Measurements from ENCODE around the gene DPYD. TPM values are rescaled to one million over a fixed set of nuclear protein-coding genes. Genes with fewer than 3 reads are reported as not detected.

The DPYD gene
- total RNA-seq, 1 donor from 2014 or later = 12.8 TPM

- Mint-ChIP-seq H3K9me3 (ENCODE audit: unreplicated experiment) (peaks cover 7% of the 10 kb centered on the region), H3K4me1 (ENCODE audit: low read depth, unreplicated experiment) (peaks cover 2% of the 10 kb centered on the region), H3K36me3 (ENCODE audit: unreplicated experiment) (peaks cover 16% of the 10 kb centered on the region), H3K4me3 (ENCODE audit: unreplicated experiment) (no peak overlapping the region), H3K27ac (ENCODE audit: unreplicated experiment) (no peak overlapping the region), H3K27me3 (ENCODE audit: unreplicated experiment) (peaks cover 5% of the 10 kb centered on the region)
- no peak for TF ChIP-seq CTCF (IDR thresholded peaks at IDR 0.05; ENCODE audit: partially characterized antibody, unreplicated experiment)
- no peak for DNase-seq
Measured at GRCh38 chr1:97461782-97462181, 459.1 kb downstream of the DPYD start.

GRCh38 chr1:97457446-97458089 lies 463.3 kb downstream of the DPYD start:
- no peak for TF ChIP-seq CTCF (IDR thresholded peaks at IDR 0.05; ENCODE audit: partially characterized antibody, unreplicated experiment)
- H3K36me3 Mint-ChIP-seq (ENCODE audit: unreplicated experiment) = no peaks in the 10 kb centered on the region
- peaks cover 3% of the 10 kb centered on the region for H3K27me3 Mint-ChIP-seq (ENCODE audit: unreplicated experiment)
- no peak overlapping the region for H3K4me3 Mint-ChIP-seq (ENCODE audit: unreplicated experiment)
- no peak overlapping the region for H3K27ac Mint-ChIP-seq (ENCODE audit: unreplicated experiment)
- DNase-seq = no peak
- no peaks in the 10 kb centered on the region for H3K9me3 Mint-ChIP-seq (ENCODE audit: unreplicated experiment)
- peaks cover 2% of the 10 kb centered on the region for H3K4me1 Mint-ChIP-seq (ENCODE audit: low read depth, unreplicated experiment)

DNA sequence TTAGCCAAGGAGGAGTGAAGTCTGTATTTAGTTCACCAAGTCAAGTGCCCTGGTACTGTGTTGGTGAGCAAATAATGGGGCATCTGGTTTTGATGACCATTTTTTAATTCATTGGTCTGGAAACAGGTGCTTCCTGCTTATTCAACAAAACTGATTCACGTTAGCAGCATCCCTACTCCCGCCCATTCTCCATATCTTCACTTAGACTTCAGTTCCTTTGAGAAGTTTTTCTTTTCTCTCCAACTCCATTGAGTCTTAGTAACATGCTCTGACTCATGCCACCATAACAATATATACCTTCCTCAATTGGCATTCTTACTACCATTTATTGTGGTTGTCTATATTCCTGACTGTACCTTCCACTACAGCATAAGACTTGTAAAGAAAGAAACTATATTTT lies 468.9 kb downstream of the DPYD start:
- no peak for DNase-seq
- no peaks in the 10 kb centered on the region for H3K27me3 Mint-ChIP-seq (ENCODE audit: unreplicated experiment)

GRCh38 chr1:97451046-97451826 lies 469.6 kb downstream of the DPYD start:
- no peaks in the 10 kb centered on the region for H3K4me1 Mint-ChIP-seq (ENCODE audit: low read depth, unreplicated experiment)
- DNase-seq = no peak
- H3K4me3 Mint-ChIP-seq (ENCODE audit: unreplicated experiment) = no peak overlapping the region

More for the DNA sequence above, 468.9 kb downstream of the DPYD start:
- Mint-ChIP-seq H3K4me1 (ENCODE audit: low read depth, unreplicated experiment) (no peaks in the 10 kb centered on the region), H3K27ac (ENCODE audit: unreplicated experiment) (no peak overlapping the region), H3K4me3 (ENCODE audit: unreplicated experiment) (no peak overlapping the region), H3K9me3 (ENCODE audit: unreplicated experiment) (no peaks in the 10 kb centered on the region), H3K36me3 (ENCODE audit: unreplicated experiment) (no peaks in the 10 kb centered on the region)
- TF ChIP-seq CTCF (IDR thresholded peaks at IDR 0.05; ENCODE audit: partially characterized antibody, unreplicated experiment) = no peak

More at GRCh38 chr1:97451046-97451826, 469.6 kb downstream of the DPYD start:
- H3K27me3 Mint-ChIP-seq (ENCODE audit: unreplicated experiment) = no peaks in the 10 kb centered on the region
- no peak overlapping the region for H3K27ac Mint-ChIP-seq (ENCODE audit: unreplicated experiment)
- H3K36me3 Mint-ChIP-seq (ENCODE audit: unreplicated experiment) = no peaks in the 10 kb centered on the region
- H3K9me3 Mint-ChIP-seq (ENCODE audit: unreplicated experiment) = no peaks in the 10 kb centered on the region
- TF ChIP-seq CTCF (IDR thresholded peaks at IDR 0.05; ENCODE audit: partially characterized antibody, unreplicated experiment) = no peak

Measured in glutamatergic neuron (in vitro differentiated cells).